HepG2 (cell line): ENCODE measurements around the gene NXPH4.

Experiments used
- CBFB ChIP-seq: sonication (generic); formaldehyde crosslinking; IDR thresholded peaks from 2 replicates; pipeline ENCODE4 v1.4.0; 2020; ENCODE audit warnings: missing genetic modification reagents
- EHMT2 ChIP-seq: fragments of 200-600 bp; sonication (generic); IDR thresholded peaks from 2 replicates; pipeline ENCODE4 v1.7.0; 2017; ENCODE audit warnings: antibody characterized with exemption, low read depth, low read length, borderline replicate concordance
- JUND ChIP-seq: sonication (generic); formaldehyde crosslinking; IDR thresholded peaks from 2 replicates; pipeline ENCODE4 v1.8.0; 2022; ENCODE audit warnings: mild to moderate bottlenecking, missing genetic modification reagents
- POLR2A ChIP-seq, 2 experiments: IDR thresholded peaks; 2 replicates each; pipeline ENCODE4 v1.6.1; 2011; ENCODE audit warnings: low read depth in 2 of 2, low read length in 2 of 2, mild to moderate bottlenecking in 1 of 2, moderate library complexity in 1 of 2; ENCODE audit not compliant: insufficient read depth in 1 of 2
- SMARCC2 ChIP-seq: fragments of 450-650 bp; IDR thresholded peaks from 2 replicates; pipeline ENCODE4 v1.6.1; 2017; ENCODE audit warnings: antibody characterized with exemption, mild to moderate bottlenecking
- SRF ChIP-seq: IDR thresholded peaks from 2 replicates; pipeline ENCODE4 v1.6.1; 2011; ENCODE audit warnings: mild to moderate bottlenecking, low read depth, low read length, moderate library complexity
- TBX3 ChIP-seq: fragments of 450-650 bp; IDR thresholded peaks from 2 replicates; pipeline ENCODE4 v1.6.1; 2017; ENCODE audit warnings: antibody characterized with exemption, mild to moderate bottlenecking, inconsistent platforms, borderline replicate concordance
- U2AF1 ChIP-seq: fragments of 200-400 bp; formaldehyde crosslinking; optimal IDR thresholded peaks from 2 replicates; pipeline ENCODE3; 2017; ENCODE audit warnings: mild to moderate bottlenecking, low read depth, low read length
- XRCC5 ChIP-seq: fragments of 200-400 bp; formaldehyde crosslinking; optimal IDR thresholded peaks from 2 replicates; pipeline ENCODE3; 2017; ENCODE audit warnings: mild to moderate bottlenecking, low read length
- ZFP36 ChIP-seq: fragments of 150-350 bp; IDR thresholded peaks from 2 replicates; pipeline ENCODE4 v1.6.1; 2018; ENCODE audit warnings: borderline replicate concordance, low read length, low read depth; ENCODE audit not compliant: partially characterized antibody
- ZNF496 ChIP-seq: sonication (generic); formaldehyde crosslinking; IDR thresholded peaks from 2 replicates; pipeline ENCODE4 v1.8.1; 2023; ENCODE audit warnings: mild to moderate bottlenecking, moderate library complexity, missing genetic modification reagents; ENCODE audit not compliant: insufficient replicate concordance
- TF ChIP-seq, protein P1 (sequence below): sonication (generic); formaldehyde crosslinking; conservative IDR thresholded peaks from 2 replicates; pipeline ENCODE4 v1.4.0; 2020; ENCODE audit warnings: missing genetic modification reagents
- TF ChIP-seq, protein P2 (sequence below): sonication (generic); formaldehyde crosslinking; IDR thresholded peaks from 2 replicates; pipeline ENCODE4 v1.5.0; 2020; ENCODE audit warnings: mild to moderate bottlenecking, missing genetic modification reagents, moderate library complexity

DNA sequence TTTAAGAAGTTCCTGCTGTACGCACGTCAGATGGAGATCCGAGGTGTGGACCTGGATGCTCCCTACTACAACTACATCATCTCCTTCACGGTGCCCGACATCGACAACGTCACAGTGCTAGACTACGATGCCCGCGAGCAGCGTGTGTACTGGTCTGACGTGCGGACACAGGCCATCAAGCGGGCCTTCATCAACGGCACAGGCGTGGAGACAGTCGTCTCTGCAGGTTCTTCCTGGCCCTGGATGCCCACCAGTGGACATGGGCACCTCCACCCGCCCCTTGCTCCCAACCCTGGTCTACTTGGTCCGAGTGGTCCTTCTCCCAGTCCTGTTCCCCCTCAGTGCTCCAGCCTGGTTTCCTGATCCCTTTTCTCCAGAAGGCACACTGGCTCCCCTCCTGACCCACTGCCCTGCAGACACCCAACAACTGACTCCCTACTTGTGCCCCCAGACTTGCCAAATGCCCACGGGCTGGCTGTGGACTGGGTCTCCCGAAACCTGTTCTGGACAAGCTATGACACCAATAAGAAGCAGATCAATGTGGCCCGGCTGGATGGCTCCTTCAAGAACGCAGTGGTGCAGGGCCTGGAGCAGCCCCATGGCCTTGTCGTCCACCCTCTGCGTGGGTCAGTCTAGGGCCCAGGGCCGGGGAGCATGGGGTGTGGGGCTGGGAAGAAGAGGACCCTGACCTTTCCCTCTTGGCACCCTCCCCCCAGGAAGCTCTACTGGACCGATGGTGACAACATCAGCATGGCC lies 37.1 kb upstream of the NXPH4 start:
- TF ChIP-seq POLR2A (IDR thresholded peaks at IDR 0.05; ENCODE audit: insufficient read depth in 1 of 2, low read depth in 2 of 2, low read length in 2 of 2) = 0 out of 4 replicates have a peak, but pooled peaks of 1 of the 2 experiments have one; percentile 7
- TF ChIP-seq U2AF1 = no peak
- TF ChIP-seq ZNF496 (CRISPR knock-in tag) = no peak
- no peak for TF ChIP-seq TBX3
- TF ChIP-seq, protein P1, sequence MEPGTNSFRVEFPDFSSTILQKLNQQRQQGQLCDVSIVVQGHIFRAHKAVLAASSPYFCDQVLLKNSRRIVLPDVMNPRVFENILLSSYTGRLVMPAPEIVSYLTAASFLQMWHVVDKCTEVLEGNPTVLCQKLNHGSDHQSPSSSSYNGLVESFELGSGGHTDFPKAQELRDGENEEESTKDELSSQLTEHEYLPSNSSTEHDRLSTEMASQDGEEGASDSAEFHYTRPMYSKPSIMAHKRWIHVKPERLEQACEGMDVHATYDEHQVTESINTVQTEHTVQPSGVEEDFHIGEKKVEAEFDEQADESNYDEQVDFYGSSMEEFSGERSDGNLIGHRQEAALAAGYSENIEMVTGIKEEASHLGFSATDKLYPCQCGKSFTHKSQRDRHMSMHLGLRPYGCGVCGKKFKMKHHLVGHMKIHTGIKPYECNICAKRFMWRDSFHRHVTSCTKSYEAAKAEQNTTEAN (CRISPR knock-in tag) = no peak
- no peak for TF ChIP-seq JUND (CRISPR knock-in tag)
- TF ChIP-seq EHMT2 = no peak
- no peak for TF ChIP-seq CBFB (CRISPR knock-in tag)
- no peak for TF ChIP-seq SRF
- no peak for TF ChIP-seq SMARCC2
- TF ChIP-seq, protein P2, sequence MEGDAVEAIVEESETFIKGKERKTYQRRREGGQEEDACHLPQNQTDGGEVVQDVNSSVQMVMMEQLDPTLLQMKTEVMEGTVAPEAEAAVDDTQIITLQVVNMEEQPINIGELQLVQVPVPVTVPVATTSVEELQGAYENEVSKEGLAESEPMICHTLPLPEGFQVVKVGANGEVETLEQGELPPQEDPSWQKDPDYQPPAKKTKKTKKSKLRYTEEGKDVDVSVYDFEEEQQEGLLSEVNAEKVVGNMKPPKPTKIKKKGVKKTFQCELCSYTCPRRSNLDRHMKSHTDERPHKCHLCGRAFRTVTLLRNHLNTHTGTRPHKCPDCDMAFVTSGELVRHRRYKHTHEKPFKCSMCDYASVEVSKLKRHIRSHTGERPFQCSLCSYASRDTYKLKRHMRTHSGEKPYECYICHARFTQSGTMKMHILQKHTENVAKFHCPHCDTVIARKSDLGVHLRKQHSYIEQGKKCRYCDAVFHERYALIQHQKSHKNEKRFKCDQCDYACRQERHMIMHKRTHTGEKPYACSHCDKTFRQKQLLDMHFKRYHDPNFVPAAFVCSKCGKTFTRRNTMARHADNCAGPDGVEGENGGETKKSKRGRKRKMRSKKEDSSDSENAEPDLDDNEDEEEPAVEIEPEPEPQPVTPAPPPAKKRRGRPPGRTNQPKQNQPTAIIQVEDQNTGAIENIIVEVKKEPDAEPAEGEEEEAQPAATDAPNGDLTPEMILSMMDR (CRISPR knock-in tag) = no peak
- no peak for TF ChIP-seq XRCC5
- TF ChIP-seq ZFP36 = no peak
